Measurements from ENCODE around the gene TWSG1.
"Not testable (repeated sequence)": the region's sequence is repeated elsewhere in the genome, so short reads cannot be mapped to it uniquely, and the experiment has no call there.

The TWSG1 gene

GRCh38 chr18:9362869-9363268 lies 28.3 kb downstream of the TWSG1 start:
- ATAC-seq (ENCODE audit: low read depth), result peak; percentile 49; the same call in 2 of the 3 replicates
- no peaks in the 10 kb centered on the region for H3K9me3 ChIP-seq (ENCODE audit: severe bottlenecking)
- H3K27me3 ChIP-seq (ENCODE audit: insufficient read depth, poor library complexity, severe bottlenecking), result no peaks in the 10 kb centered on the region
- no peak overlapping the region for H3K4me3 ChIP-seq (ENCODE audit: severe bottlenecking)
- H3K4me1 ChIP-seq (ENCODE audit: insufficient read depth, poor library complexity, severe bottlenecking), result peaks cover 28% of the 10 kb centered on the region
- no peak overlapping the region for H3K27ac ChIP-seq (ENCODE audit: poor library complexity, severe bottlenecking)
- peaks cover 5% of the 10 kb centered on the region for H3K36me3 ChIP-seq (ENCODE audit: low read depth)
- no peak for TF ChIP-seq CTCF (IDR thresholded peaks at IDR 0.05; ENCODE audit: poor library complexity, severe bottlenecking)
- no peak for DNase-seq (ENCODE audit: low spot score)

- DNase-seq (ENCODE audit: low spot score) (no peak), ATAC-seq (ENCODE audit: low read depth) (peak; percentile 56)
- no peaks in the 10 kb centered on the region for H3K9me3 ChIP-seq (ENCODE audit: severe bottlenecking)
These were observed 29.7 kb downstream of the TWSG1 start for GRCh38 chr18:9364242-9364641.

GRCh38 chr18:9365406-9365805 lies 30.8 kb downstream of the TWSG1 start:
- H3K4me1 ChIP-seq (ENCODE audit: insufficient read depth, poor library complexity, severe bottlenecking), result peaks cover 28% of the 10 kb centered on the region
- ATAC-seq (ENCODE audit: low read depth) (0 out of 3 replicates have a peak, but pooled peaks have one; percentile 16), DNase-seq (ENCODE audit: low spot score) (no peak)
- TF ChIP-seq CTCF (IDR thresholded peaks at IDR 0.05; ENCODE audit: poor library complexity, severe bottlenecking), result no peak
- H3K27me3 ChIP-seq (ENCODE audit: insufficient read depth, poor library complexity, severe bottlenecking), result no peaks in the 10 kb centered on the region
- peaks cover 6% of the 10 kb centered on the region for H3K36me3 ChIP-seq (ENCODE audit: low read depth)
- no peak overlapping the region for H3K4me3 ChIP-seq (ENCODE audit: severe bottlenecking)
- H3K9me3 ChIP-seq (ENCODE audit: severe bottlenecking), result no peaks in the 10 kb centered on the region
- no peak overlapping the region for H3K27ac ChIP-seq (ENCODE audit: poor library complexity, severe bottlenecking)

More at GRCh38 chr18:9364242-9364641, 29.7 kb downstream of the TWSG1 start:
- Histone ChIP-seq H3K27me3 (ENCODE audit: insufficient read depth, poor library complexity, severe bottlenecking) (no peaks in the 10 kb centered on the region), H3K4me1 (ENCODE audit: insufficient read depth, poor library complexity, severe bottlenecking) (peaks cover 28% of the 10 kb centered on the region), H3K4me3 (ENCODE audit: severe bottlenecking) (no peak overlapping the region), H3K27ac (ENCODE audit: poor library complexity, severe bottlenecking) (peak overlapping the region; percentile 19), H3K36me3 (ENCODE audit: low read depth) (peaks cover 6% of the 10 kb centered on the region)
- no peak for TF ChIP-seq CTCF (IDR thresholded peaks at IDR 0.05; ENCODE audit: poor library complexity, severe bottlenecking)

- peak; percentile 81 for TF ChIP-seq CTCF (IDR thresholded peaks at IDR 0.05; ENCODE audit: poor library complexity, severe bottlenecking)
- no peak overlapping the region for H3K4me3 ChIP-seq (ENCODE audit: severe bottlenecking)
- DNase-seq (ENCODE audit: low spot score), result peak; percentile 65
These were observed 31.6 kb downstream of the TWSG1 start for GRCh38 chr18:9366126-9366714.

GRCh38 chr18:9373254-9373653 lies 38.7 kb downstream of the TWSG1 start:
- not testable (repeated sequence) for H3K4me1 ChIP-seq (ENCODE audit: insufficient read depth, poor library complexity, severe bottlenecking); DNase-seq (ENCODE audit: low spot score); H3K27ac ChIP-seq (ENCODE audit: poor library complexity, severe bottlenecking); H3K9me3 ChIP-seq (ENCODE audit: severe bottlenecking); H3K36me3 ChIP-seq (ENCODE audit: low read depth); H3K27me3 ChIP-seq (ENCODE audit: insufficient read depth, poor library complexity, severe bottlenecking); H3K4me3 ChIP-seq (ENCODE audit: severe bottlenecking); ATAC-seq (ENCODE audit: low read depth)

More at GRCh38 chr18:9366126-9366714, 31.6 kb downstream of the TWSG1 start:
- Histone ChIP-seq H3K27ac (ENCODE audit: poor library complexity, severe bottlenecking) (peak overlapping the region; percentile 22), H3K9me3 (ENCODE audit: severe bottlenecking) (no peaks in the 10 kb centered on the region), H3K4me1 (ENCODE audit: insufficient read depth, poor library complexity, severe bottlenecking) (peaks cover 28% of the 10 kb centered on the region), H3K27me3 (ENCODE audit: insufficient read depth, poor library complexity, severe bottlenecking) (no peaks in the 10 kb centered on the region), H3K36me3 (ENCODE audit: low read depth) (peaks cover 6% of the 10 kb centered on the region)
- peak; percentile 87 for ATAC-seq (ENCODE audit: low read depth)

Data from RWPE2 (cell line).